ENCODE measurements around the gene CD74. TPM values are rescaled to one million over a fixed set of nuclear protein-coding genes. Genes with fewer than 3 reads are reported as not detected.
"Not testable (repeated sequence)": the region's sequence is repeated elsewhere in the genome, so short reads cannot be mapped to it uniquely, and the experiment has no call there.

CD74 gene
- total RNA-seq (2014; rRNA removed) = 1.1 and 2.6 TPM in 2 replicates
- polyA plus RNA-seq (2012) = 0.22 TPM

DNA sequence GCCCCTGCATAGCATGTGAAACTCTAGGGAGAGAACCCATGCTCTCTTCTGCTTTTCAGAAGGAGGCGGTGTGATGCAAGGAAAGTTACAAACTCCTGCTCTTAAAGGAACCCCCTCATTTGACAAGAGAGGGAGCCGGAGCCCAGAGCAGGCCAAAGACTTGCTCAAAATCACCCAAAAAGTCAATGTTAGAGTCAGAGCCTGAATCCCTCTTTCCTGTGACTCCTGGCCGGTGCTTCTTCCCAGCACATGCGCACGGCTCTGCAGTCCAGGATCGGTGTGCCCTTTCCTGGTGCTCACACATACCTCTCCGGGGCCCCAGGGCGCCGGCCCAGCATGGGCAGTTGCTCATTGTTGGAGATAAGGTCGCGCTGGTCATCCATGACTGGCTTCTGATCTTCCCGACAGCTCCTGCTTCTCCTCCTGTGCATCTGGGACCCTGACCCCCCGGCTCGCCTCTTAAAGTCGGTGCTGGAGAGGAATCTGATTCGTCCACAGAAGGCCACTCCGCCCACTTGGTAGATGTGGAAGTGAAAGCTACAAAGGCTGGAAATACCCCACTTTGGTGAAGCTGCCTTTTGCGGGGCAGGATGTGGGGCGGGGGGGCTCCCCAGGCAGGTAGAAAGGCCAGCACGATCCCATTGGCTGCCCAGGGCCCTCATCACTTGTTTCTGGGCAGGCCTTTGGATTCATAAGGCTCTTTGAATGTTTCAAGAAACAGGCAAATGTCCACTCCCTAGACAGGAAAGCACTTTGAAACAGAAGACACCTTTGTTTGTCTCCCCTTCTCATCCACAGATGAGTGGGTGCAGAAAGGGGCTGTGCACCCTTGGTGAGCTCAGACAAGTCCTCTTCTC lies at the start of gene CD74:
Gene CD74, minus strand, starts transcription at position 592 of the 857 bp plus-strand sequence. Its CDS starts 161 bp downstream, at position 431.
- DNase-seq (ENCODE audit: low read depth) = no peak

- no peak for DNase-seq (ENCODE audit: low read depth)
Observed at GRCh38 chr5:150461231-150461630, 48.5 kb upstream of the CD74 start.

DNA sequence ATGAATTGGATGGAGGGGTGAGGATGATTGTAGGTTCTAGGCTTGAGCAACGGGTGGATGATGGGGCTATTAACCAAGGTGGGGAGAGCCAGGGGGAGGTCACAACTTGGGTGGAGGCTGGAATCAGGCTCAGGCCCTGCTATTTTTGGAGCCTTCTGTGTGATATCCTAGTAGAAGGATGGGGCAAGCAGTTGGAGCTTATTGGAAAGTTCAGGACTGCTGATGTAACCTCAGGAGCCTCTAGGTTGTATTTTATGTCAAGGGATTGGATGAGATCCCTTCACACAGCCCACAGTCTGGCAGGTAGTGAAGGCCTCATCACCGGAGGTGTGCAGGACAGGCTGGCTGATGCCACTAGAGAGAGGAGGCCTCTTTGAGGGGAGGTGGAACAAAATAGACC lies 48.1 kb upstream of the CD74 start:
- DNase-seq (ENCODE audit: low read depth) = no peak

DNA sequence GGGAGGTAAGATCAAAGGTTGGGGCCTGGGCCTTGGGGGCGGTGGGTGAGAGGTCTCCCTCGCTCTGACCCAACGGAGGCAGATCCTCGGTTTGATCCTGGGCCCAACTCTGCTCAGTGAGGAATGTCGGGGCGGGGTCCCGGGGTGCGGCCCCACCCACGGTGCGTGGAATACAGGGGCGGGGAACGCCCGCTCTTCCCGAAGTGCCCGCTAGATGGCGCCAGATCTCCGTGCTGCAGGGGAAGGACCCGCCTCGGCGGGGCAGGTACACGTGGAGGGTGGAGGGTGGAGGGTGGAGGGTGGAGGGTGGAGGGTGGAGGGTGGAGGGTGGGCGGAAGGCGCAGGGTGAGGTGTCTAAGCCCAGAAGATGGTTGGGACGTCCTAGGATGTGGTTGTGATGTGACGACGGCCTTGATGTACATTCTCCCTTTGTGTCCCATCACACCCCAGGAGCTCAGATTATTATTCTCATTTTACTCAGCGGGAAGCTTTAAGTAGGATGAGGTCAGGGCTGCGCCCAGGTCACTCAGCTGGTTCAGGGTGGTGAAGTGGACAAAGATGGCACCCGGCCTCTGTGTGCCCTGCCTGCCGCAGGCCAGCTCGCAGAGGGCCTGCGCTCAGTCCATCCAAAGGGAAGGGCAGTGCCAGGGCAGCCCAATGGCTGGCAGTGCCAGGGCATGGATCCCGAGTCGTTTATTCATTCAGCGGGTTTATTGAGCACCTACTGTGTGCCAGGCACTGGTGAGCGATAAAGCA lies 46.3 kb upstream of the CD74 start:
- peak; percentile 46 for DNase-seq (ENCODE audit: low read depth)

GRCh38 chr5:150457562-150458240 lies 45.0 kb upstream of the CD74 start:
- no peak for DNase-seq (ENCODE audit: low read depth)

GRCh38 chr5:150457121-150457520 lies 44.4 kb upstream of the CD74 start:
- no peak for DNase-seq (ENCODE audit: low read depth)

GRCh38 chr5:150454492-150455229 lies 42.0 kb upstream of the CD74 start:
- no peak for DNase-seq (ENCODE audit: low read depth)

- not testable (repeated sequence) for DNase-seq (ENCODE audit: low read depth)
Observed at GRCh38 chr5:150454027-150454426, 41.3 kb upstream of the CD74 start.

- no peak for DNase-seq (ENCODE audit: low read depth)
Observed at GRCh38 chr5:150452914-150453313, 40.2 kb upstream of the CD74 start.

DNA sequence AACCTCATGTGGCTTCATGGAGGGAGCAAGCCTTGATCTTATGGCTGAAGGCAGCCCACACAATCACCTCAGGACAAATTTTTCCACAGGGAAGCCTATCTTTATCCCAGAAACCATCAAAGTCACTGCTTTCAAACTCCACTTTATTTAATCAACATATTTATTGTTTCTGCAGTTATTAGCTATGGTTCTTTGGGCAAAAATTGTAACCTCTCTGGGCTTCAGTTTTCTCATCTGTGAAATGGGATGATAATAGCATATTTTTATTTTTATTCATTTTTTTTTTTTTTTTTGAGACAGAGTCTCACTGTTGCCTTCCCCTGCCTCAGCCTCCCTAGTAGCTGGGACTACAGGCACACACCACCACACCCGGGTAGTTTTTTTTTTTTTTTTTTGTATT lies 38.9 kb upstream of the CD74 start:
- DNase-seq (ENCODE audit: low read depth) = no peak

DNA sequence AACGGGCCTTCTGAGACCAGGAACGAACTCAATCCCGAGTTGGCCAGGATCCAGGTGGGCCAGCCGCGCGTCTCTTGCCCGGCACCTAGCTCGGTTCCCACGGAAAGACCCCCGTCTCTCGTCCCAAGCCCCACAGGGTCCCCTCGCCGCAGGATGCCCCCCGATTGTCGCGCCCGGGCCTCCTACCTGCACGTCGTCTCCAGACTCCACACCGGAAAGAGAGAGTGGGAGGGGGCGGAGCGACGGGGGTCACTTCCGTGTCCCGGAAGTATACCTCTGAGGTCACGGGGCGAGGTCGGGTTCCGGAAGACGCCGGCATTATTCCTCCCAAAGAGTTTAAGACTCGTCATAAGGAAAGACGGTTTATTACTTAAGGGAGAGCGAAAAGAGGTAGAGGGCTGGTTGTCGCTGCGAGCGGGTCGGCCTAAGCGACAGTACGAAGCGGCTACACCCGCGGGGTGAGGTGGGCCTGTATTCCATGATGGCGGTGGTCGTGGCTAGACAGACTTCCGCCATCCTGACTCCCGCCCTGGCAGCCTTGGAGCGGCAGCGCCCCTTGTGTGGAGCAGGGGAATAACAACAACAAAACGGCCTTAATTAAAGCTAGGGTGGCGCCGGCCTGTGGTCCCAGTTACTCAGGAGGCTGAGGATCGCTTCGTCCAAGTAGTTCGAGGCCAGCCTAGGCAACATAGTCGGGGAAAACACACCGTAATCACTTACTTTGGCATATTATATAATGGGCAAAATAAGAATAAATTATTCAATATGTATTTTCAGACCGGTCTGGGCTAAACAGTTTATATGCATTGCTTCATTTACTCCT lies 37.0 kb upstream of the CD74 start, which contains the start of gene RPS14:
Gene RPS14, minus strand, starts transcription at position 223 of the 823 bp plus-strand sequence. CDS start 2,006 bp downstream, outside the sequence.
- peak; percentile 93 for DNase-seq (ENCODE audit: low read depth)

- no peak for DNase-seq (ENCODE audit: low read depth)
Observed at GRCh38 chr5:150448952-150449516, 36.3 kb upstream of the CD74 start.

- no peak for DNase-seq (ENCODE audit: low read depth)
Observed at GRCh38 chr5:150448334-150448733, 35.6 kb upstream of the CD74 start.

DNA sequence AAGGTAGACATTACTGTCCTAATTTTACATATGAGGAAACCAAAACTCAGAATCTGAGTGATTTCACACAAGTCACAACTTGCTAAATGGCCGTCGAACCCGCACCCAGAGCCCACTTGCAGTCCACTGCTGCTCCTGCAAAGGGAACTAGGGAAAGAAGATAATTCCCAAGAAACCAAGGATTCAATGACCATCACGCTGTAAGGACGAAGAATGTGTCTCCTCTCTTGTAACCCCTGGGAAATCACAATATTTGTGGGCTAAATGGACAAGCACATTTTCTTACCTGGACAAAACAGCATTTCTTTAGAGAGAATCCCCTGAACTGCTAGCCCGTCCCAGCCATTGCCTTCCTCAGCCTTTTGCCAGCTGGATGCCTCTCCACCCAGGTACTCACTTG lies 34.5 kb upstream of the CD74 start:
- no peak for DNase-seq (ENCODE audit: low read depth)

DNA sequence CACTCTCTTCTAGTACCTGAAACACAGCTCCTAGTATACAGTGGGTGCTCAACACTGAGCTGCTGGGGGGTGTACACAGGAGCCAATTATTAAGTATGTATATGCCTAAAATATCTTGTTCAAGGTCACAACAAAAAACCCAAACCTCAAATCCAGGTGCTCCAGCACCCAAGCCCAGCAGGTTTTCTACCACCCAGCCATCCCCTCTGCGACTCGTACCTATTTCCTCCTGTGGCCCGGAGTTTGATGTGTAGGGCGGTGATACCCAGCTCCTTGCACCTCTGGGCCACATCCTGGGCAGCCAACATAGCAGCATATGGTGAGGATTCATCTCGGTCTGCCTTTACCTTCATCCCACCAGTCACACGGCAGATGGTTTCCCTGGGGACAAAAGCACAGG lies 33.9 kb upstream of the CD74 start:
- no peak for DNase-seq (ENCODE audit: low read depth)

DNA sequence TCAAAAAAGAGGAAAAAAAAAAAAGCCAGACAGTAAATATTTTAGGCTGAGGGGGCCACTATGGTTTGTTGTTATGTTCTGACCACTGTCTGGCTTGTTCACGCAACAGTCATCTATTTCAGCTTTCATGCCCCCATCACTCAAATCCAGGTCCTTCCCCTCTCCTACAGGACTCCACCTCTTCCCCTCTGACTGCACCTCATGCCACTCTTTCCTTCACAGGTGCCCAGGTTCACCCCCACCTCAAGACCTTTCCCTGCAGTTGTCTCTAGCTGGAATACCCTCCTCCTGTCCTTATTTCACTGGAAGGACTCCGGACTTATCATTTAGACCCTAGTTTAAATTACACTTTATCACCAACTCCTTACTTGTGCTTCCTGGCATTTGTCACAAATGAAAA lies 33.4 kb upstream of the CD74 start:
- no peak for DNase-seq (ENCODE audit: low read depth)

GRCh38 chr5:150444770-150445169 lies 32.1 kb upstream of the CD74 start:
- no peak for DNase-seq (ENCODE audit: low read depth)

DNA sequence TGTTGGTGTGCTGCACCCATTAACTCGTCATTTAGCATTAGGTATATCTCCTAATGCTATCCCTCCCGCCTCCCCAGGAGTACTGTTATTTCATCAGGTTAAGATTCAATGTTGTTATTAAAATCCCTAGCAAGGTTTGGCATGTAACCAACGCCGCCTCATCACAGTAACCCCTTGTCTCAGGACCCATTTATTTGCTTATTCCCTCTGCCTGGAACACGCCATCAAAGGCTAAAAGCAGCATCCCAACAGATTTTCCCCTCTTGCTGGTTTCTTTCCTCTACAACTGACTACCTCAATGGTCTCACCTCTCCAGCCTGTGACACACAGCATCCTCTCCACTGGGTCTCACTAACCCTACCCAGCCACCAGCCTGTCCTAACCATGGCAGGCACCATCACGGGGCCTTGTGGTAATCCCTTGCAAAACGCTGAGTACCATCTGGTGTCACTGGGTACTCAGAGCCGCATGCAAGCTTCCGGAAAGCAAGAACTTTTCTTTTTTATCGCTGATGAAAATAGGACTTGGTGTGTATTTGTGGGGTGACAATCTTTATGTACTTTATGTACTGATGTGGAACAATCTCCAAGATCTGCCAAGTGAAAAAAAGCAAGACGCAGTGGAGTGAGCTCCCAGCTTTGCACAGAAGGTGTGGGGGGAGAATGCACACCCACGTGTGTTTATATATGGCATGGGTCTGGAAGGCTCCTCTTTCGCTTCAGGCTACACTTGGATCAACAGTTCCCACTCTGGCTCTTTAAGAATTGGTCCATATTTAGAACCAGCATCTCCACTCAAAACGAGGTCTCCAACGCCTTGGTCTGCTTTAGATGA lies 30.7 kb upstream of the CD74 start:
- DNase-seq (ENCODE audit: low read depth) = no peak

- no peak for DNase-seq (ENCODE audit: low read depth)
Observed at GRCh38 chr5:150442699-150443080, 30.0 kb upstream of the CD74 start.
